Measurements from ENCODE around the gene ICOSLG.
"Not testable (repeated sequence)": the region's sequence is repeated elsewhere in the genome, so short reads cannot be mapped to it uniquely, and the experiment has no call there.

DNA sequence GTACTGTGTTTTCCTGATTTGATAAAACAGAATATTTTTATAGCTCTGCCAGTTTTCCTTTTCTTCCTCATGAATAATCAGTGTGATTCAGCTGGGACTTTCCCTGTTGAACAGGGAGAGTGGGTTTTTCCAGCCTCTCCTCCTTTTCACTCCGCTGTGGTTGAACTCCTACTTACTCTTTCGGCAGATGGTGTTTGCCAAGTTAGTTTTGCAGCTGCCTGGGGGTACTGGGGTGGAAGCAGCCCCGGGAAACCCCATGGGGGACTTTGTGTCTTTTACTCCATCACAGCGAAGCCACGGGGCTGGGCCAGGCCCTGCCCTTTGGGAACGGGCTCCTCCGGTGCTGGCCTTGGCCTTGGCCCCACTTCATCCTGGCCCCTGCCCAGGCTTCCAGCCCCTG lies 55.9 kb downstream of the ICOSLG start:
- TF ChIP-seq, protein P1, sequence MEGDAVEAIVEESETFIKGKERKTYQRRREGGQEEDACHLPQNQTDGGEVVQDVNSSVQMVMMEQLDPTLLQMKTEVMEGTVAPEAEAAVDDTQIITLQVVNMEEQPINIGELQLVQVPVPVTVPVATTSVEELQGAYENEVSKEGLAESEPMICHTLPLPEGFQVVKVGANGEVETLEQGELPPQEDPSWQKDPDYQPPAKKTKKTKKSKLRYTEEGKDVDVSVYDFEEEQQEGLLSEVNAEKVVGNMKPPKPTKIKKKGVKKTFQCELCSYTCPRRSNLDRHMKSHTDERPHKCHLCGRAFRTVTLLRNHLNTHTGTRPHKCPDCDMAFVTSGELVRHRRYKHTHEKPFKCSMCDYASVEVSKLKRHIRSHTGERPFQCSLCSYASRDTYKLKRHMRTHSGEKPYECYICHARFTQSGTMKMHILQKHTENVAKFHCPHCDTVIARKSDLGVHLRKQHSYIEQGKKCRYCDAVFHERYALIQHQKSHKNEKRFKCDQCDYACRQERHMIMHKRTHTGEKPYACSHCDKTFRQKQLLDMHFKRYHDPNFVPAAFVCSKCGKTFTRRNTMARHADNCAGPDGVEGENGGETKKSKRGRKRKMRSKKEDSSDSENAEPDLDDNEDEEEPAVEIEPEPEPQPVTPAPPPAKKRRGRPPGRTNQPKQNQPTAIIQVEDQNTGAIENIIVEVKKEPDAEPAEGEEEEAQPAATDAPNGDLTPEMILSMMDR (conservative IDR thresholded peaks at IDR 0.05): not testable (repeated sequence)
- TF ChIP-seq ZFX (IDR thresholded peaks at IDR 0.05): not testable (repeated sequence)

All from C4-2B (cell line).